Measurements from ENCODE around the gene SLC38A8. TPM values are rescaled to one million over a fixed set of nuclear protein-coding genes. Genes with fewer than 3 reads are reported as not detected.

SLC38A8 gene
- total RNA-seq, 2 donors from 2014 or later = not detected

DNA sequence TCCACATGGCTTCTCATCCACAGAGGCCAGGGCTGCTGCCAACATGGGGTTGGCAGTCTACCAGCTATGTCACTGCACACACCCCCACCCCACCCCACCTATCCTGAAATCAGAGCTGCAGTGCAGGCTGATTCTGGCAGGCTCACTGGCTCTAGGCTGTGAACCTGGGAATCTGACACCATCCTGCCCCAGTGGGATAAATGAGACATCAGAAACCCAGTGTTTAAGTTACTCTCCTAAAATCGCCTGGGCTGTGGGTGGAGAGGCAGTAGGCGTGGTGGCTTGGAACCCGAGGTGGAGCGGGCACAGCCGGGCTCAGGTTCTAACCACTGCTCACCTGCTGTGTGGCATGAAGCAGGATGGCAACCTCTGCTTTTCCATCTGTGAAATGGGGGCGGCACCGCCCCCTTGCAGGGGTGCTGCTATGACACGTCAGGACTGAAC lies 5.6 kb downstream of the SLC38A8 start:
- H3K27ac Mint-ChIP-seq = no peak overlapping the region
- no peaks in the 10 kb centered on the region for H3K9me3 Mint-ChIP-seq
- no peaks in the 10 kb centered on the region for H3K27me3 Mint-ChIP-seq
- no peaks in the 10 kb centered on the region for H3K36me3 Mint-ChIP-seq (ENCODE audit: low read depth)
- H3K4me3 Mint-ChIP-seq = no peak overlapping the region
- ATAC-seq (replicated peaks) = no peak
- H3K4me1 Mint-ChIP-seq = no peaks in the 10 kb centered on the region

DNA sequence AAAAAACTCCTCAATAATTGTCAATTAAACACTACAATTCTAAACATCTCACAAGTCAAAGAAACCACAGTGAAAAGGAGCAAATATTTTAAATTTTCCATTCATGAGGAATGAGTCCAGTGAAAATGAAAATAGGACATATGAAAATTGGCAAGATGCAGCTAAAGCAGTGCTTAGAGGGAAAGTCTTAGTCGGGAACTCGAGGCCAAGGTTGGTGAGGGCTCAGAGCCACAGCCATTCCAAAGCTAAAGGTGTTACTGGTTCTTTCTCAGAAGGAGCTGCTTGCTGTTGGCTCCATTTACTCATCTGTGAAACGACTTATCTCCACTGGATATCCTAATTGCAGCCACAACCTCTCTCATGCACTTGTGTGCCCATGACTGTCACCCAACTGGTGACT lies 6.5 kb downstream of the SLC38A8 start:
- Mint-ChIP-seq H3K27me3 (no peaks in the 10 kb centered on the region), H3K9me3 (no peaks in the 10 kb centered on the region), H3K36me3 (ENCODE audit: low read depth) (no peaks in the 10 kb centered on the region), H3K4me3 (no peak overlapping the region), H3K4me1 (no peaks in the 10 kb centered on the region), H3K27ac (no peak overlapping the region)
- no peak for ATAC-seq (replicated peaks)

DNA sequence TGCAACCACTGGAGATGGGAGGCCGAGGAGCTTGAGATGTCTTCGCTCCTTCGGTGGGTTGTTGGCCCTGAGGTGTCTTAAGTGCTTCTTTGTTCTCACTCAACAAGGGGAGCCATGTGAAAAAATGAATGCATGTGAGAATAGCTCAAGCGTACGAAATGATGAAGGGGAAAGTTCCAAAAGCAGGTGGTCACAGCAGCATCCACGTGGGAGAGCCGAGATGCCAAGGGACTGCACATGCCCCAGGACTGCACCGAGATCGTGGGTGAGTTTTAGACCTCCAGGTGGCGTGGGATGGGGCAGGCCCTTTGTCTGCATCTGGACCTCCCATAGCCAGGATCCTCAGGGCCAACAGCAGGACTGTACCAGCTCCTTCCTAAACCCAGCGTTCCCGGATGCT lies 8.1 kb downstream of the SLC38A8 start:
- H3K9me3 Mint-ChIP-seq = no peaks in the 10 kb centered on the region
- ATAC-seq (replicated peaks) = no peak
- no peak overlapping the region for H3K4me3 Mint-ChIP-seq
- H3K27me3 Mint-ChIP-seq = no peaks in the 10 kb centered on the region
- H3K4me1 Mint-ChIP-seq = peaks cover 3% of the 10 kb centered on the region
- no peak overlapping the region for H3K27ac Mint-ChIP-seq
- no peaks in the 10 kb centered on the region for H3K36me3 Mint-ChIP-seq (ENCODE audit: low read depth)

GRCh38 chr16:84033251-84034195 lies 9.1 kb downstream of the SLC38A8 start:
- no peak for ATAC-seq (replicated peaks)
- Mint-ChIP-seq H3K27ac (no peak overlapping the region), H3K9me3 (no peaks in the 10 kb centered on the region), H3K36me3 (ENCODE audit: low read depth) (no peaks in the 10 kb centered on the region), H3K27me3 (no peaks in the 10 kb centered on the region), H3K4me1 (peaks cover 3% of the 10 kb centered on the region), H3K4me3 (no peak overlapping the region)

GRCh38 chr16:84032458-84033178 lies 10.0 kb downstream of the SLC38A8 start:
- H3K9me3 Mint-ChIP-seq = no peaks in the 10 kb centered on the region
- H3K36me3 Mint-ChIP-seq (ENCODE audit: low read depth) = no peaks in the 10 kb centered on the region
- peaks cover 3% of the 10 kb centered on the region for H3K27me3 Mint-ChIP-seq
- H3K4me1 Mint-ChIP-seq = peaks cover 3% of the 10 kb centered on the region
- no peak overlapping the region for H3K27ac Mint-ChIP-seq
- no peak for ATAC-seq (replicated peaks)
- no peak overlapping the region for H3K4me3 Mint-ChIP-seq

DNA sequence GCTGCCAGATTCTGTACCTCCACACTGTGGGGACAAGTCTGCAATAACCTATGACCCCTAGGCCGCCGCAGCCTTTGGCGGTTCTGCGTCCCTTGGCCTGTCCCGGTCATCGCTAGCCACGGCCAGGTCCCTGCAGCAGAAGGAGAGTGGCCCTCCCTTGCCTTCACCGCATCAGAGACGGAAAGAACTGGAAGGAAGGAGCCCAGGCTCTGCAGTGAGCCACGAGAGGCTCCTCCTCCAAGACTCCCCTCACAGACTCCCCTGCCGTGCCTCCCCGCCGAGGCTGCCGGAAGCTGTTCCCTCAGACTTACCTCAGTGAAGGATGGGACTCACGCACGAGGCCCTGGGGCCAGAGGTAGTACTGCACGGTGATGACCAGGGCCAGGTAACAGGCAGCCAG lies 11.0 kb downstream of the SLC38A8 start:
- no peak for ATAC-seq (replicated peaks)
- H3K27ac Mint-ChIP-seq = no peak overlapping the region
- H3K9me3 Mint-ChIP-seq = no peaks in the 10 kb centered on the region
- H3K27me3 Mint-ChIP-seq = peaks cover 6% of the 10 kb centered on the region
- H3K4me3 Mint-ChIP-seq = no peak overlapping the region
- no peaks in the 10 kb centered on the region for H3K36me3 Mint-ChIP-seq (ENCODE audit: low read depth)
- H3K4me1 Mint-ChIP-seq = peaks cover 3% of the 10 kb centered on the region

GRCh38 chr16:84029297-84030047 lies 13.1 kb downstream of the SLC38A8 start:
- peak; percentile 23 for ATAC-seq (replicated peaks)
- Mint-ChIP-seq H3K27me3 (peaks cover 10% of the 10 kb centered on the region), H3K27ac (no peak overlapping the region), H3K4me3 (no peak overlapping the region), H3K9me3 (no peaks in the 10 kb centered on the region), H3K4me1 (peaks cover 3% of the 10 kb centered on the region), H3K36me3 (ENCODE audit: low read depth) (no peaks in the 10 kb centered on the region)

GRCh38 chr16:84027625-84028024 lies 15.0 kb downstream of the SLC38A8 start:
- H3K4me1 Mint-ChIP-seq = peaks cover 3% of the 10 kb centered on the region

DNA sequence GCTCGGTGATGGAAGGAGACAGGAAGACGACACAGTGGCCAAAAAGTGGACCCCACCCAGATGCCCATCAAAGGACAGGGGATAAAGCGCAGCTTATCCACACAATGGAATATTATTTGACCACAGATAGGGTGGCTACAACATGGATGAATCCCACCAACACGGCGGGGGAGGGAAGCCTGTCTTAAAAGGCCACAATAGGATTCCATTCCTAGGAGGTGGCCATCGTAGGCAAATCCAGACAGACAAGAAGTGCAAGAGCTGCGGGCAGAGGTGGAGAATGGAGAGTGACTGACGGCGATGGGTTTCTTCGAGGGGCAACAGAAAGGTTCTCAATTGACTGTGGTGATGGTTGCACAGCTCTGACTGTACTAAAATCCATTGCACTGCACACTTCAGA lies 16.0 kb downstream of the SLC38A8 start:
- Mint-ChIP-seq H3K36me3 (ENCODE audit: low read depth) (no peaks in the 10 kb centered on the region), H3K4me1 (peaks cover 3% of the 10 kb centered on the region), H3K27ac (no peak overlapping the region)

More at GRCh38 chr16:84027625-84028024, 15.0 kb downstream of the SLC38A8 start:
- peaks cover 18% of the 10 kb centered on the region for H3K27me3 Mint-ChIP-seq
- ATAC-seq (replicated peaks) = no peak
- peaks cover 5% of the 10 kb centered on the region for H3K9me3 Mint-ChIP-seq
- no peak overlapping the region for H3K4me3 Mint-ChIP-seq
- H3K27ac Mint-ChIP-seq = no peak overlapping the region
- no peaks in the 10 kb centered on the region for H3K36me3 Mint-ChIP-seq (ENCODE audit: low read depth)

GRCh38 chr16:84024854-84025253 lies 17.7 kb downstream of the SLC38A8 start:
- H3K27me3 Mint-ChIP-seq = peaks cover 23% of the 10 kb centered on the region
- H3K4me3 Mint-ChIP-seq = no peak overlapping the region
- H3K36me3 Mint-ChIP-seq (ENCODE audit: low read depth) = no peaks in the 10 kb centered on the region
- H3K27ac Mint-ChIP-seq = no peak overlapping the region
- ATAC-seq (replicated peaks) = no peak
- H3K9me3 Mint-ChIP-seq = peaks cover 13% of the 10 kb centered on the region
- no peaks in the 10 kb centered on the region for H3K4me1 Mint-ChIP-seq

More for the DNA sequence above, 16.0 kb downstream of the SLC38A8 start:
- Mint-ChIP-seq H3K27me3 (peaks cover 19% of the 10 kb centered on the region), H3K4me3 (no peak overlapping the region), H3K9me3 (peaks cover 6% of the 10 kb centered on the region)
- ATAC-seq (replicated peaks) = no peak

DNA sequence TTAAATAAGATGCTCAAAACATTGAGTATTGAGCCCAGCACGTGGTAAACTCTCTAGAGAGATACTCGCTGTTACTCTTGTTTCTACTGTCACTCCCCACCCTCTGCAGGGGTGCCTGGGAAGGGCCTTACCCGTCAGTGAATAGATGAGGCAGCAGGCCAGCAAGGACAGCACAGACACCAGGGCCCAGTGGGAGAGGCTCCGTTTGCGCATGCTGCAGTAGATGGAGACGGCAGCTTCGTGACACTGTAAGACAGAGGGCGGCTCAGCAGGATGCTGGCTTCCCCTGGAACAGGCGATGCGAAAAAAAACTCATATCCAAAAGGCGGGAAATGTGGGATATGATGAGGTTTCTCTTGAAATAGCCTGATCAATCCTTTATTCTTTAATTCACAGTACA lies 20.0 kb downstream of the SLC38A8 start:
- Mint-ChIP-seq H3K4me1 (no peaks in the 10 kb centered on the region), H3K27ac (no peak overlapping the region), H3K27me3 (peaks cover 24% of the 10 kb centered on the region), H3K36me3 (ENCODE audit: low read depth) (no peaks in the 10 kb centered on the region), H3K9me3 (peaks cover 13% of the 10 kb centered on the region), H3K4me3 (no peak overlapping the region)
- ATAC-seq (replicated peaks) = no peak

DNA sequence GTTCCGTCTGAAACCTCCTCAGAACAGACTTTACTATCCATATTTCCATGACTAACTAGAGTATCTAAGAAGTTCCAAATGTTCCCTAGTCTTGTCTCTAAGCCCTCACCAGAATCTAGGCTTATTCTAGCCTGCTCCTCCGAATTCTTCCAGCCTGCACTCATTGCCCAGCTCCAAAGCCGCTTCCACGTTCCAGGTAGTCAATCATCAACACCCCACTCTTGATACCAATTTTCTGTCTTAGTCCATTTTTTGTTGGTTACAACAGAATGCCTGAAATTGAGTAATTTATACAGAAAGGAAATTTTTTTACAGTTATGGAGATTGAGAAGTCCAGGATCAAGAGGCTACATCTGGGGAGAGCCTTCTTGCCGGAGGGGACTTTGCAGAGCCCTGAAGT lies 21.1 kb downstream of the SLC38A8 start:
- peaks cover 13% of the 10 kb centered on the region for H3K9me3 Mint-ChIP-seq
- peaks cover 19% of the 10 kb centered on the region for H3K27me3 Mint-ChIP-seq
- no peak overlapping the region for H3K4me3 Mint-ChIP-seq
- no peaks in the 10 kb centered on the region for H3K4me1 Mint-ChIP-seq
- no peak for ATAC-seq (replicated peaks)
- no peaks in the 10 kb centered on the region for H3K36me3 Mint-ChIP-seq (ENCODE audit: low read depth)
- H3K27ac Mint-ChIP-seq = no peak overlapping the region

DNA sequence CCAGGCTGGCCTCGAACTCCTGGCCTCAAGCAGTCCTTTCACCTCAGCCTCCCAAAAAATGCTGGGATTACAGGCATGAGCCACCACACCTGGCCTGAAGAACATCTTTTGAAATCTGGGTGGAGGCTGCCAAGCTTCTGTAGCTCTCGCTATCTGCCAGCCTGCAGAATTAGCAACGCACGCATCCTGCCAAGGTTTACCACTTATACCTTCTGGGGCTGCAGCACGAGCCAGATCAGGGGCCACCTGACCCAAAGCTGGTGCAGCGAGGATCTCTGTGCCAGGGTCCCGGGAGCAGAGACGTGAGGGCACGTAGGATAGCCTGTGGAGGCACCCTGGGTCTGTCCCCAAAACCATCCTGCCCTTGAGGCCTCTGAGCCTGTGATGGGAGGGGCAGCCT lies 22.2 kb downstream of the SLC38A8 start:
- H3K36me3 Mint-ChIP-seq (ENCODE audit: low read depth) = no peaks in the 10 kb centered on the region
- H3K27me3 Mint-ChIP-seq = peaks cover 16% of the 10 kb centered on the region
- H3K9me3 Mint-ChIP-seq = peaks cover 13% of the 10 kb centered on the region
- no peak for ATAC-seq (replicated peaks)
- no peaks in the 10 kb centered on the region for H3K4me1 Mint-ChIP-seq
- H3K4me3 Mint-ChIP-seq = no peak overlapping the region
- H3K27ac Mint-ChIP-seq = no peak overlapping the region

GRCh38 chr16:84018710-84019109 lies 23.9 kb downstream of the SLC38A8 start:
- Mint-ChIP-seq H3K27ac (no peak overlapping the region), H3K4me1 (no peaks in the 10 kb centered on the region), H3K36me3 (ENCODE audit: low read depth) (no peaks in the 10 kb centered on the region), H3K27me3 (peaks cover 16% of the 10 kb centered on the region), H3K4me3 (no peak overlapping the region), H3K9me3 (peaks cover 13% of the 10 kb centered on the region)
- no peak for ATAC-seq (replicated peaks)
